ENCODE data around the gene NLK.

DNA sequence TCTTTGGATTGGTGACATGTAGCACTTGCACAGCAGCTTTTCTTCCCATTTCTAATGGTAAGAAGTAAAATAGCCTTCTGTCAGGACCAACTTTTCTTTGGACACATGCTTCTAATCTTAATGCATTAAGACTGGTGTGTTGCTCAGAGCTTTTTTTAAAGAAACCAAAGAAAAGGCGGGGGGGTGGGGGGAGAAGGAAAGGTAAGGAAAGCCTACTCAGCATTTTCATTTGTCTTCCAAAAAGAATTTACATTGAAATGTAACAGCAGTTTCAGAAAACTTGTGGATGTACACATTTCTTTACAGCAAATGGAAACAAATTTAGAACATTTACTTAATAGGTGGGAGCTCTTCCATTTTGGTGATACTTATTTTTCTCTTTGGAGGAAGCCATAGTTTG lies 49.6 kb downstream of the NLK start:
- TF ChIP-seq POLR2A (IDR thresholded peaks at IDR 0.05) (no peak), CTCF (IDR thresholded peaks at IDR 0.05) (no peak), POLR2AphosphoS5 (IDR thresholded peaks at IDR 0.05) (no peak)
